VCaP (cell line): ENCODE results near the gene CAPZB.
"Not testable (repeated sequence)": the region's sequence is repeated elsewhere in the genome, so short reads cannot be mapped to it uniquely, and the experiment has no call there.

Experiments used
- H3K27ac ChIP-seq: fragments of 450-650 bp; 2 replicates; pipeline ENCODE4 v1.5.1; 2017
- TF ChIP-seq, protein P1 (sequence below): fragments of 450-650 bp; conservative IDR thresholded peaks from 2 replicates; pipeline ENCODE4 v1.5.1; 2017; ENCODE audit warnings: mild to moderate bottlenecking, moderate library complexity

CAPZB gene

DNA sequence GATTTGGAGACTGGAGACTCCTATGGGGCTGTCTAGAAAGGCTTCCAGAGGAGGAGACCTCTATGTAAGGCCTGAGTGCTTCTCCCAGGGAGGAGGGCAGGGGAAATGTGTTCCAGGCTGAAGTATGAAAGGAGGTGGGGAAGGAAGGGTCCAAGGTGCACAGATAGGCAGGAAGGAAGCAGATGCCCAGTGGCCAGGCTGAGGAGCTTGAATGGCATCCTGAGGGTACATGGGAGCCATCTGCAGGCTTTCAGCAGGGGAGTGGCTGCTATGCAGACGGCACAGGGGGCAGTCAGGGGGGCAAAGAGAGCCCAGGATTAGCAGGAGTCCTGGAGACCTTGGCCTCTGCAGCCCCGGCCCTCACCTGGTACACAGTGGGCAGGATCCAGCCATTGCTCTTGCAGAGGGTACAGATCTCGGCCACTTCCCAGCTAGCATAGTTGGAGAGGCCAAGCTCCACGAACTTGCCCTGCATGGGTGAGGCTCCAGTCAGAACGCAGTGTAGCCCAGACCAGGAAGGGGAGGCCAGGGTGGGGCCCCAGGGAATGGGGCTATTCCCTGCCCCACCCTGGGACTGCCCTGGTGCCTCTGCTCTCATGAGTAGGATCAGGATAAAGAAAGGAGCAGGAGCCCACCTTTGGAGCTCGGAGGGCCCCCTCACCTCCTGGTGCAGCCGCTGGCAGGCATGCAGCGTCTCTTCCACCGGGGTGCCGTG, 177.4 kb downstream of the CAPZB start:
- TF ChIP-seq, protein P1, sequence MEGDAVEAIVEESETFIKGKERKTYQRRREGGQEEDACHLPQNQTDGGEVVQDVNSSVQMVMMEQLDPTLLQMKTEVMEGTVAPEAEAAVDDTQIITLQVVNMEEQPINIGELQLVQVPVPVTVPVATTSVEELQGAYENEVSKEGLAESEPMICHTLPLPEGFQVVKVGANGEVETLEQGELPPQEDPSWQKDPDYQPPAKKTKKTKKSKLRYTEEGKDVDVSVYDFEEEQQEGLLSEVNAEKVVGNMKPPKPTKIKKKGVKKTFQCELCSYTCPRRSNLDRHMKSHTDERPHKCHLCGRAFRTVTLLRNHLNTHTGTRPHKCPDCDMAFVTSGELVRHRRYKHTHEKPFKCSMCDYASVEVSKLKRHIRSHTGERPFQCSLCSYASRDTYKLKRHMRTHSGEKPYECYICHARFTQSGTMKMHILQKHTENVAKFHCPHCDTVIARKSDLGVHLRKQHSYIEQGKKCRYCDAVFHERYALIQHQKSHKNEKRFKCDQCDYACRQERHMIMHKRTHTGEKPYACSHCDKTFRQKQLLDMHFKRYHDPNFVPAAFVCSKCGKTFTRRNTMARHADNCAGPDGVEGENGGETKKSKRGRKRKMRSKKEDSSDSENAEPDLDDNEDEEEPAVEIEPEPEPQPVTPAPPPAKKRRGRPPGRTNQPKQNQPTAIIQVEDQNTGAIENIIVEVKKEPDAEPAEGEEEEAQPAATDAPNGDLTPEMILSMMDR, result no peak

DNA sequence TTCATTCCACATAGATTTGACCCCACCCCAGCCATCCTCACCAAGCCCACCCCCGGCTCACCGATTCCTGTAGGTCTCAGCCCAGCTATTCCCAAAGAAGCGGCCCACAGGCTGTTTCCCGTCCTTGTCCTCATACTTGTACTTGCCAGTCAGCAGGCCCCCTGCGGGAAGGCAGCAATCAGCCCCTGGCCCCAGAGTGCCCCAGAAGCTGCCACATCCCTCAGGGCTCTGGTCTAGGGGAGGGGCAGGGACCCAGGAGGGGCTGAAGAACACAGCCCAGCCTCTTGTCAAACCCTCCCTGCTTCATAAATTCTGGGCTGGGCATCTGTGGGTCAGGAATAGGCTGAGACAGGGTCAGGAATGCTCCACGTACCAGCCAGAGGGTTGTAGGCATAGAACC, 178.4 kb downstream of the CAPZB start:
- TF ChIP-seq, protein P1, result no peak
- H3K27ac ChIP-seq, result no peak overlapping the region

More for the DNA sequence above, 177.4 kb downstream of the CAPZB start:
- H3K27ac ChIP-seq, result no peak overlapping the region

DNA sequence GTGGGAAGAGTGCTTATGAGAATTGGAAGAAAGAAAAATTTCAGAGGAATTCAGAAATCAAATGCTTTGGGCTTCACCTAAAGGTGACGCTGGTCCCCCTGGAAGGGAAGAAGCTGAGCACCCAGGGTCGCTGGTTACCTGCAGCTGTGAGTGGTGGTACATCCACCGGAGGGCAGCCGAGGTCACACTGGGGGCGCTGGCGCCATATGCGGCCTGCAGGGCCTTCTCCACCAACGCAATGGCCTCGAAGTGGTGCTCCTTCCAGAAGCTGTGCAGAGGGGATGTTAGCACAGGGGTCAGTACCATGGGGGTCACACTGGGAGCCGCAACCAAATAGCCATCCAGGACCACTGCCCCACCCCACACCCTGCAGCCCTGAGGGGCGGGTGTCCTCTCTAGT, 179.5 kb downstream of the CAPZB start:
- no peak overlapping the region for H3K27ac ChIP-seq
- TF ChIP-seq, protein P1, result no peak

DNA sequence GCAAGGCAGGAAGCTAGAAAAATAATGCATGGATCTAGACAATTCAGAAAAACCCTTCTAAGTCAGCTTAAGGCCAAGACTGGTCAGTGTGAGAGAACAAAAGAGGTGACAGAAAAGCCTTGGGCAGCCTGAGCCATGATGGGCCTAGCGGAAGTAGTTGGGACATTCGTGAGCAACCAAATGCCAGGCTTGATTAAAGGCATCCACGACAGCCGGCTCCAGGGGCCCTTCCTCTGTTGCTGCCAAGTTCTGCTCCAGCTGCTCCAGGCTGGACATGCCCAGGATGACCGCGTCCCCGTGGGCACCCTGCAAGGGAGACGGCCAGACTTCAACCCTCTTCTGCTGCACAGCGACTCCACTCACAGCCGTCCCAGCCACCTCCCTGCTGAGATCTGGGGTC, 181.3 kb downstream of the CAPZB start:
- not testable (repeated sequence) for H3K27ac ChIP-seq

DNA sequence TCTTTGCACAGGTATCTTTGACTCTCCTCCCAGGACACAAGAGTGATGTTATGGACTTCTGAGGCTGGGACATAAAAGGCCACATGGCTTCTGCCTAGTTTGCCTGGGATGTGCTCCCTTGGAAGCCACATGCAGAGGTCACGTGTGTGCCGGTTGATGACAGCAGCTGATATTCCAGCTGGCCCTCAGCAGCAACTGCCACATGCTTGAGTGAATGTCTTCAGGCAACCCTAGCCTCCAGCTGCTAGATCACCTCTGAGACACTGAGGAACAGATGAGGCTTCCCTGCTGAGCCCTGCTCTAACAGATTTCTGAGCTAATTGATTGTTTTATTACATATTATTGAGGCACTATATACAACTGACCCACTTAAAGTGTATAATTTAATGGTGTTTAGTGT, 185.1 kb downstream of the CAPZB start:
- TF ChIP-seq, protein P1, result no peak
- no peak overlapping the region for H3K27ac ChIP-seq

DNA sequence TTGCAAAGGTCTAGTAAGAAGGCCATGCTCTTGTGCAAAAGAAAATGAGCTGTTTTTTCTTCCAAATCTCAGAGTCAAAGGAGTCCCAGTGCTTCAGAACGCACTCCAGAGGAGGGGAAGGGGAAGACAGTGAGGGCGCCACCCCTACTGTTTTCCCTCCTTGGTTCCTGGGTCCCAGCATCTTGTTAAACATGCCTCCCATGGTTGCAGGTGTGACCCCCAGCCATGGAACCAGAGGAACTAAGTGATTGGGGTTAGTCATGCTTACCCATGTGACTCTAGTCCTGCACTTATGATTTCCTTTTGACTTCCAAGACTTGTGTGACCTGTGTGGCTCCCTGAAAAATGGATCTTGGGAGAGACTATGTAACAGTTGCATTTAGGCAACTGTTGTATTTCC, 190.7 kb downstream of the CAPZB start:
- TF ChIP-seq, protein P1, result no peak
- no peak overlapping the region for H3K27ac ChIP-seq

DNA sequence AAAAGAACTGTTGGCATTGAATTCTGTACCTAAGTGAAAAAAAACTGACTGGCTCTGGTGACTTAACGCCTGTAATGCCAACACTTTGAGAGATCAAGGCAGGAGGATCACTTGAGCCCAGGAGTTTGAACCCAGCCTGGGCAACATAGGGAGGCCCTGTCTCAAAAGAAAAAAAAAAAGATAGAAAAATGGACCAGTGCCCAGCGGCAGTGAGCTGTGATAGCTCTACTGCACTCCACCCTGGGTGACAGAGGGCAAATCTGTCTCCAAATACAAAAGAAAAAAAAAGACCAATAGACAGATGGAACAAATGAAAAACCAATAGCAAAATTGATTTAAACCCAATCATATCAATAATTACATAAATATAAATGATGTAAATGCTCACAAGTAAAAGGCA, 196.1 kb downstream of the CAPZB start:
- peak overlapping the region; percentile 26; the same call in 1 of the 2 replicates for H3K27ac ChIP-seq
- TF ChIP-seq, protein P1, result no peak
